ENCODE results near the gene MACROD1. TPM values are rescaled to one million over a fixed set of nuclear protein-coding genes. Genes with fewer than 3 reads are reported as not detected.

MACROD1 gene
- total RNA-seq, 1 donor from 2014 or later = 12.3 TPM

GRCh38 chr11:64036087-64037026 lies 129.6 kb downstream of the MACROD1 start:
- no peak for DNase-seq (ENCODE audit: low read depth)
- H3K27me3 ChIP-seq (ENCODE audit: control insufficient read depth, insufficient read depth, low read length) = peaks cover 65% of the 10 kb centered on the region
- no peak for TF ChIP-seq CTCF (IDR thresholded peaks at IDR 0.05; ENCODE audit: insufficient read depth, low read length, poor library complexity, severe bottlenecking)
- no peaks in the 10 kb centered on the region for H3K36me3 ChIP-seq (ENCODE audit: control insufficient read depth, insufficient read depth, low read length)
- H3K4me3 ChIP-seq (ENCODE audit: low read depth, low read length) = no peak overlapping the region

GRCh38 chr11:64035576-64035975 lies 130.3 kb downstream of the MACROD1 start, which contains the start of gene FLRT1:
Gene FLRT1 (plus strand): TSS chr11:64035931. CDS start chr11:64116268, 80,337 bp downstream.
- Histone ChIP-seq H3K4me3 (ENCODE audit: low read depth, low read length) (no peak within 1 kb of the TSS), H3K27me3 (ENCODE audit: control insufficient read depth, insufficient read depth, low read length) (peaks cover 66% of the 10 kb centered on the region), H3K36me3 (ENCODE audit: control insufficient read depth, insufficient read depth, low read length) (no peaks in the 10 kb centered on the region)
- no peak for DNase-seq (ENCODE audit: low read depth)
- TF ChIP-seq CTCF (IDR thresholded peaks at IDR 0.05; ENCODE audit: insufficient read depth, low read length, poor library complexity, severe bottlenecking) = no peak

- no peaks in the 10 kb centered on the region for H3K36me3 ChIP-seq (ENCODE audit: control insufficient read depth, insufficient read depth, low read length)
- peaks cover 68% of the 10 kb centered on the region for H3K27me3 ChIP-seq (ENCODE audit: control insufficient read depth, insufficient read depth, low read length)
- no peak for DNase-seq (ENCODE audit: low read depth)
- H3K4me3 ChIP-seq (ENCODE audit: low read depth, low read length) = no peak overlapping the region
- TF ChIP-seq CTCF (IDR thresholded peaks at IDR 0.05; ENCODE audit: insufficient read depth, low read length, poor library complexity, severe bottlenecking) = no peak
These were observed 130.8 kb downstream of the MACROD1 start for GRCh38 chr11:64035081-64035524.

GRCh38 chr11:64034411-64034811 lies 131.5 kb downstream of the MACROD1 start:
- H3K27me3 ChIP-seq (ENCODE audit: control insufficient read depth, insufficient read depth, low read length) = peaks cover 70% of the 10 kb centered on the region
- TF ChIP-seq CTCF (IDR thresholded peaks at IDR 0.05; ENCODE audit: insufficient read depth, low read length, poor library complexity, severe bottlenecking) = no peak
- H3K4me3 ChIP-seq (ENCODE audit: low read depth, low read length) = no peak overlapping the region
- H3K36me3 ChIP-seq (ENCODE audit: control insufficient read depth, insufficient read depth, low read length) = no peaks in the 10 kb centered on the region
- no peak for DNase-seq (ENCODE audit: low read depth)

- no peak for TF ChIP-seq CTCF (IDR thresholded peaks at IDR 0.05; ENCODE audit: insufficient read depth, low read length, poor library complexity, severe bottlenecking)
- H3K36me3 ChIP-seq (ENCODE audit: control insufficient read depth, insufficient read depth, low read length) = no peaks in the 10 kb centered on the region
- H3K4me3 ChIP-seq (ENCODE audit: low read depth, low read length) = no peak overlapping the region
- no peak for DNase-seq (ENCODE audit: low read depth)
- H3K27me3 ChIP-seq (ENCODE audit: control insufficient read depth, insufficient read depth, low read length) = peaks cover 71% of the 10 kb centered on the region
These were observed 133.9 kb downstream of the MACROD1 start for GRCh38 chr11:64032050-64032449.

All from kidney epithelial cell (primary cell).